GM12878 (cell line): ENCODE measurements around the gene CHD1L. TPM values are rescaled to one million over a fixed set of nuclear protein-coding genes. Genes with fewer than 3 reads are reported as not detected.

Experiments
- ATAC-seq: fragments of 200-7000 bp; cut with Tn5 transposase; 3 replicates; pipeline ENCODE4 v1.9.1; 2020; ENCODE audit warnings: mild to moderate bottlenecking, moderate library complexity
- BruUV-seq: library from RNA; stranded (reverse); fragments of 400-500 nt; replicated peaks from 2 replicates; lab custom pipeline; 2021; lab: Mats Ljungman, UMichigan
- CTCF ChIA-PET: fragments of 300-600 bp; sonication (Branson Sonifier 250); formaldehyde crosslinking; extraction: SDS; loops from one replicate; lab custom pipeline; 2021; ENCODE audit warnings: inconsistent platforms; lab: Yijun Ruan, JAX
- POLR2A ChIA-PET: fragments of 350-600 bp; formaldehyde crosslinking; extraction: SDS; loops from one replicate; lab custom pipeline; 2021; ENCODE audit warnings: inconsistent platforms; lab: Charles Lee
- RAD21 ChIA-PET: fragments of 300-600 bp; sonication (Branson Sonifier 250); formaldehyde crosslinking; loops from one replicate; lab custom pipeline; 2023; ENCODE audit warnings: antibody characterized with exemption; ENCODE audit not compliant: unreplicated experiment; lab: Charles Lee
- SMC1A ChIA-PET: fragments of 300-600 bp; sonication (Branson Sonifier 250); formaldehyde crosslinking; loops from one replicate; lab custom pipeline; 2023; ENCODE audit not compliant: unreplicated experiment, uncharacterized antibody; lab: Charles Lee
- DNase-seq: peaks from one replicate; pipeline ENCODE4 v3.0.0-alpha.2; 2011; ENCODE audit warnings: low read depth, low spot score
- FAIRE-seq: peaks from 3 replicates; lab custom pipeline; 2011; peaks lifted over from hg19 to GRCh38; lab: Jason Lieb, UNC
- H2AFZ ChIP-seq: 2 replicates; pipeline ENCODE4 v1.6.0; 2011; ENCODE audit warnings: low read depth, low read length, control low read depth; ENCODE audit not compliant: control insufficient read depth
- H3K27ac ChIP-seq: 2 replicates; pipeline ENCODE4 v1.5.1; 2011; ENCODE audit warnings: control low read depth; ENCODE audit not compliant: control insufficient read depth, insufficient read depth
- H3K27me3 ChIP-seq, 2 experiments: replicated peaks in 1 of 2; 2 replicates each; pipeline versions ENCODE4 v1.6.0 to v1.6.1; 2011; ENCODE audit warnings: low read length in 1 of 2; ENCODE audit not compliant: control insufficient read depth in 2 of 2, insufficient read depth in 2 of 2
- H3K36me3 ChIP-seq, 2 experiments: 2 replicates each; pipeline ENCODE4 v1.5.1; 2011; ENCODE audit warnings: low read length in 1 of 2; ENCODE audit not compliant: control insufficient read depth in 2 of 2, insufficient read depth in 2 of 2
- H3K4me1 ChIP-seq: 2 replicates; pipeline ENCODE4 v1.6.1; 2011; ENCODE audit warnings: mild to moderate bottlenecking, low read length, moderate library complexity, mixed read lengths; ENCODE audit not compliant: control insufficient read depth, insufficient read depth
- H3K4me2 ChIP-seq: 2 replicates; pipeline ENCODE4 v1.6.0; 2011; ENCODE audit warnings: control low read depth; ENCODE audit not compliant: control insufficient read depth, insufficient read depth
- H3K4me3 ChIP-seq: fragments of 200-600 bp; sonication (generic); 2 replicates; pipeline ENCODE4 v1.5.1; 2016
- H3K79me2 ChIP-seq: 2 replicates; pipeline ENCODE4 v1.6.0; 2011; ENCODE audit warnings: low read length; ENCODE audit not compliant: control insufficient read depth, insufficient read depth
- H3K9ac ChIP-seq: 2 replicates; pipeline ENCODE4 v1.8.0; 2011; ENCODE audit warnings: low read length, control low read depth, mixed read lengths; ENCODE audit not compliant: control insufficient read depth, insufficient read depth
- H3K9me3 ChIP-seq: replicated peaks from 3 replicates; pipeline ENCODE4 v1.5.1; 2011; ENCODE audit warnings: mild to moderate bottlenecking, low read length; ENCODE audit not compliant: control insufficient read depth, insufficient read depth
- H4K20me1 ChIP-seq: 2 replicates; pipeline ENCODE4 v1.6.0; 2011; ENCODE audit not compliant: control insufficient read depth, insufficient read depth
- BCL11A ChIP-seq: IDR thresholded peaks from 2 replicates; pipeline ENCODE4 v1.6.1; 2011; ENCODE audit warnings: low read depth, low read length
- CHD2 ChIP-seq: IDR thresholded peaks from 2 replicates; pipeline ENCODE4 v1.6.1; 2011; ENCODE audit warnings: low read depth, low read length, improper control_type of control experiment, borderline replicate concordance
- CREM ChIP-seq: IDR thresholded peaks from 2 replicates; pipeline ENCODE4 v1.6.1; 2014; ENCODE audit warnings: antibody characterized with exemption, low read depth
- EP300 ChIP-seq, 2 experiments: fragments of 150-350 bp in 1 of 2; IDR thresholded peaks; 2 replicates each; pipeline ENCODE4 v1.6.1; 2011 to 2012; ENCODE audit warnings: low read depth in 2 of 2, low read length in 2 of 2, borderline replicate concordance in 1 of 2, improper control_type of control experiment in 1 of 2, inconsistent platforms in 1 of 2; ENCODE audit not compliant: control insufficient read depth in 1 of 2
- ESRRA ChIP-seq: IDR thresholded peaks from 2 replicates; pipeline ENCODE4 v1.6.1; 2012; ENCODE audit warnings: mild to moderate bottlenecking, low read length, improper control_type of control experiment
- PAX8 ChIP-seq: fragments of 450-650 bp; IDR thresholded peaks from 2 replicates; pipeline ENCODE4 v1.6.1; 2017; ENCODE audit warnings: mild to moderate bottlenecking, moderate library complexity
- PBX3 ChIP-seq: IDR thresholded peaks from 2 replicates; pipeline ENCODE4 v1.6.1; 2011; ENCODE audit warnings: mild to moderate bottlenecking, low read depth, low read length, moderate library complexity; ENCODE audit not compliant: insufficient replicate concordance
- SIN3A ChIP-seq: IDR thresholded peaks from 2 replicates; pipeline ENCODE4 v1.6.1; 2012; ENCODE audit warnings: low read depth, low read length, improper control_type of control experiment
- SIX5 ChIP-seq: IDR thresholded peaks from 2 replicates; pipeline ENCODE4 v1.6.1; 2011; ENCODE audit warnings: mild to moderate bottlenecking, low read depth, low read length, moderate library complexity; ENCODE audit not compliant: severe bottlenecking
- SMAD1 ChIP-seq: fragments of 450-650 bp; IDR thresholded peaks from 2 replicates; pipeline ENCODE4 v1.6.1; 2018; ENCODE audit warnings: mild to moderate bottlenecking, low read depth; ENCODE audit not compliant: partially characterized antibody
- SMARCA5 ChIP-seq: fragments of 450-650 bp; IDR thresholded peaks from 2 replicates; pipeline ENCODE4 v1.6.1; 2017; ENCODE audit warnings: mild to moderate bottlenecking
- SPI1 ChIP-seq: IDR thresholded peaks from 2 replicates; pipeline ENCODE4 v1.6.1; 2011; ENCODE audit warnings: low read depth, mild to moderate bottlenecking, low read length, moderate library complexity, borderline replicate concordance; ENCODE audit not compliant: insufficient read depth
- YY1 ChIP-seq: IDR thresholded peaks from 2 replicates; pipeline ENCODE4 v1.6.1; 2011; ENCODE audit warnings: low read depth, mild to moderate bottlenecking, low read length
- ZBED1 ChIP-seq: IDR thresholded peaks from 2 replicates; pipeline ENCODE4 v1.6.1; 2016; ENCODE audit warnings: borderline replicate concordance
- ZNF274 ChIP-seq: IDR thresholded peaks from one replicate; pipeline ENCODE4 v1.8.0; 2011; ENCODE audit not compliant: insufficient read length, insufficient read depth
- ZSCAN29 ChIP-seq: fragments of 450-650 bp; IDR thresholded peaks from 2 replicates; pipeline ENCODE4 v1.6.1; 2017; ENCODE audit warnings: mild to moderate bottlenecking, moderate library complexity
- ZZZ3 ChIP-seq: IDR thresholded peaks from 2 replicates; pipeline ENCODE4 v1.6.1; 2011; ENCODE audit warnings: low read depth; ENCODE audit not compliant: control insufficient read depth, insufficient read length
- WGBS: methylation state at CpG from one replicate; pipeline ENCODE4 v1.1.6; 2016; ENCODE audit warnings: low lambda C conversion rate; ENCODE audit not compliant: insufficient replicate concordance, insufficient coverage; ENCODE audit errors: missing lambda C conversion rate; 5-methylcytosine and 5-hydroxymethylcytosine counted together
- in situ Hi-C: fragments of 300-500 bp; cut with MboI; formaldehyde crosslinking; loops from 9 replicates; pipeline ENCODE4 v1.14.3; 2018; ENCODE audit warnings: mixed read lengths
- intact Hi-C: fragments of 100-400 bp; cut with micrococcal nuclease; formaldehyde crosslinking; loops from one replicate; pipeline ENCODE4 v1.14.2; 2022; ENCODE audit not compliant: unreplicated experiment
- polyA plus RNA-seq, 11 experiments: library from polyadenylated mRNA; depleted of rRNA in 4 of 11; unstranded in 6 of 11; stranded (reverse) in 5 of 11; fragments of >200 nt; fragmentation: Nextera tagmentation in 4 of 11; fragmentation: Illumina TruSeq in 1 of 11; extraction: Ambion mirVana in 4 of 11; extraction: Trizol in 1 of 11; gene quantifications; 1 replicate in 1 of 11; 2 replicates in 10 of 11; pipeline versions ENCODE4 v1.2.1 to v1.2.3, GENCODE V29; 2011 to 2016; ENCODE audit warnings: inconsistent platforms in 2 of 11, missing spikeins in 2 of 11, low read depth in 1 of 11
- total RNA-seq, 4 experiments: library from RNA; depleted of rRNA in 3 of 4; stranded (reverse); fragments of >200 nt in 3 of 4; fragmentation: Illumina TruSeq in 1 of 4; extraction: Trizol in 1 of 4; gene quantifications; 2 replicates each; pipeline versions ENCODE4 v1.2.1 to v1.2.3, GENCODE V29; 2013 to 2021
- TF ChIP-seq, protein P1 (sequence below): fragments of 450-650 bp; IDR thresholded peaks from 2 replicates; pipeline ENCODE4 v1.6.1; 2016; ENCODE audit warnings: mild to moderate bottlenecking, moderate library complexity, borderline replicate concordance

CHD1L gene
- total and polyA plus RNA-seq, 10 of the 15 experiments (the other 5 are each of a cell fraction or from before 2014, with no cell fraction given): 21.2 to 54.2 (median 44.5) TPM

DNA sequence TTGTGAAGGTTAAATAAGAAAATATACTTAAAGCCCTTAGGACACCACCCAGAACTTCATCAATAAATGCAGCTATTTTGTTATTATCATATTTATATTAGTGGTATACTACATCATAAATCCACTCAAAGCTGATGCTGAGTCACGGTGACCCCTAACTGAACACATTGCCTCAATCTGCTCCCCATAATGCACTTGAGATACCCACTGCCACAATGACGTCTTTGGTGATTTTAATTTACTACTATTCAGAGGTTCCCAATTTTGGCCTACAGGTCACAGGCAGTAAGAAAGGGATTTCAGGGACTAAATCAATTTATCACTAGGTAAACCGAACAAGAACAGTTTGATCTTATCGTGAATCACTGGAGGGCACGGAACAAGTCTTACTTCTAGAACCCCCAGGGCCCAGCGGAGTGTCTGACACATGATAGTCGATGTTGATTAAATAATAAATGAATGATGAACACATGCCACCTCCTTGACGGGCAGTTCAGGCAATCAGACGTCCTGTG, 493 bp upstream of the CHD1L start (continued):
- TF ChIP-seq SIX5 (no peak), SMAD1 (no peak), CREM (no peak), ZNF274 (no peak)
- TF ChIP-seq, all 136 proteins: peak for 4

GRCh38 chr1:147243228-147243685, 773 bp downstream of the CHD1L start:
- RAD21 ChIA-PET: interaction anchor here (0.8 to 3.1 kb wide), 6 partner anchors 10 to 74 kb away, joined by 4 to 11 read pairs (median 6); partner anchors contain the start of genes FMO5 and PRKAB2
- no TSS peak for BruUV-seq
- DNase-seq (no peak), ATAC-seq (peak; percentile 32), FAIRE-seq (no peak)
- no peaks in the 10 kb centered on the region for H3K9me3 ChIP-seq
- H3K27ac ChIP-seq: peak overlapping the region; percentile 70
- peak overlapping the region; percentile 75 for H3K4me2 ChIP-seq
- H3K4me3 ChIP-seq: peak overlapping the region; percentile 76
- in situ Hi-C loops (no loop called here), intact Hi-C loops (loop anchor here (2.0 kb wide), 1 partner anchor 158 kb away; no protein-coding TSS in a partner anchor)
- peaks cover 17% of the 10 kb centered on the region for H3K4me1 ChIP-seq
- POLR2A ChIA-PET: interaction anchor here (1.2 to 1.6 kb wide), 2 partner anchors 74 to 158 kb away, joined by 3 to 4 read pairs; no protein-coding TSS in a partner anchor
- H3K79me2 ChIP-seq: peaks cover 53% of the 10 kb centered on the region
- 1% methylated on average over 30 of the region's 30 CpGs for WGBS
- no peaks in the 10 kb centered on the region for H4K20me1 ChIP-seq
- no peaks in the 10 kb centered on the region for H3K36me3 ChIP-seq
- H3K9ac ChIP-seq: peak overlapping the region; percentile 80
- CTCF ChIA-PET: interaction anchor here (0.6 to 3.9 kb wide), 11 partner anchors 9 to 603 kb away, joined by 3 to 54 read pairs (median 4); partner anchors contain the start of gene PRKAB2
- SMC1A ChIA-PET: interaction anchor here (0.7 to 2.6 kb wide), 6 partner anchors 11 to 159 kb away, joined by 3 to 12 read pairs (median 4); no protein-coding TSS in a partner anchor
- no peaks in the 10 kb centered on the region for H3K27me3 ChIP-seq
- peak overlapping the region; percentile 86 for H2AFZ ChIP-seq
- TF ChIP-seq ZSCAN29: no peak
- TF ChIP-seq ZZZ3: no peak
- TF ChIP-seq YY1: no peak
- no peak for TF ChIP-seq CHD2
- TF ChIP-seq PAX8: no peak
- TF ChIP-seq ESRRA: no peak
- no peak for TF ChIP-seq SPI1
- no peak for TF ChIP-seq SIN3A
- 0 out of 4 replicates have a peak, but pooled peaks have one; percentile 2 to 26 for TF ChIP-seq EP300 (IDR thresholded peaks at IDR 0.05; ENCODE audit: borderline replicate concordance in 1 of 2, control insufficient read depth in 1 of 2, low read depth in 2 of 2, low read length in 2 of 2)
- TF ChIP-seq, protein P1, sequence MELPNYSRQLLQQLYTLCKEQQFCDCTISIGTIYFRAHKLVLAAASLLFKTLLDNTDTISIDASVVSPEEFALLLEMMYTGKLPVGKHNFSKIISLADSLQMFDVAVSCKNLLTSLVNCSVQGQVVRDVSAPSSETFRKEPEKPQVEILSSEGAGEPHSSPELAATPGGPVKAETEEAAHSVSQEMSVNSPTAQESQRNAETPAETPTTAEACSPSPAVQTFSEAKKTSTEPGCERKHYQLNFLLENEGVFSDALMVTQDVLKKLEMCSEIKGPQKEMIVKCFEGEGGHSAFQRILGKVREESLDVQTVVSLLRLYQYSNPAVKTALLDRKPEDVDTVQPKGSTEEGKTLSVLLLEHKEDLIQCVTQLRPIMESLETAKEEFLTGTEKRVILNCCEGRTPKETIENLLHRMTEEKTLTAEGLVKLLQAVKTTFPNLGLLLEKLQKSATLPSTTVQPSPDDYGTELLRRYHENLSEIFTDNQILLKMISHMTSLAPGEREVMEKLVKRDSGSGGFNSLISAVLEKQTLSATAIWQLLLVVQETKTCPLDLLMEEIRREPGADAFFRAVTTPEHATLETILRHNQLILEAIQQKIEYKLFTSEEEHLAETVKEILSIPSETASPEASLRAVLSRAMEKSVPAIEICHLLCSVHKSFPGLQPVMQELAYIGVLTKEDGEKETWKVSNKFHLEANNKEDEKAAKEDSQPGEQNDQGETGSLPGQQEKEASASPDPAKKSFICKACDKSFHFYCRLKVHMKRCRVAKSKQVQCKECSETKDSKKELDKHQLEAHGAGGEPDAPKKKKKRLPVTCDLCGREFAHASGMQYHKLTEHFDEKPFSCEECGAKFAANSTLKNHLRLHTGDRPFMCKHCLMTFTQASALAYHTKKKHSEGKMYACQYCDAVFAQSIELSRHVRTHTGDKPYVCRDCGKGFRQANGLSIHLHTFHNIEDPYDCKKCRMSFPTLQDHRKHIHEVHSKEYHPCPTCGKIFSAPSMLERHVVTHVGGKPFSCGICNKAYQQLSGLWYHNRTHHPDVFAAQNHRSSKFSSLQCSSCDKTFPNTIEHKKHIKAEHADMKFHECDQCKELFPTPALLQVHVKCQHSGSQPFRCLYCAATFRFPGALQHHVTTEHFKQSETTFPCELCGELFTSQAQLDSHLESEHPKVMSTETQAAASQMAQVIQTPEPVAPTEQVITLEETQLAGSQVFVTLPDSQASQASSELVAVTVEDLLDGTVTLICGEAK: no peak
- TF ChIP-seq ZBED1: no peak
- TF ChIP-seq SMARCA5: no peak
- TF ChIP-seq BCL11A: 0 out of 2 replicates have a peak, but pooled peaks have one; percentile 8
- no peak for TF ChIP-seq PBX3
